HL-60 (cell line): ENCODE results near the gene PMIS2.

Source experiments
- POLR2AphosphoS5 ChIP-seq: IDR thresholded peaks from 2 replicates; pipeline ENCODE4 v1.6.1; 2012; ENCODE audit warnings: low read depth
- SPI1 ChIP-seq: IDR thresholded peaks from 2 replicates; pipeline ENCODE4 v1.6.1; 2012; ENCODE audit warnings: low read depth, mild to moderate bottlenecking, borderline replicate concordance
- TF ChIP-seq, protein P1 (sequence below): IDR thresholded peaks from one replicate; pipeline ENCODE4 v1.5.1; 2011; ENCODE audit warnings: low read length, control low read depth, inconsistent platforms; ENCODE audit not compliant: insufficient read depth

DNA sequence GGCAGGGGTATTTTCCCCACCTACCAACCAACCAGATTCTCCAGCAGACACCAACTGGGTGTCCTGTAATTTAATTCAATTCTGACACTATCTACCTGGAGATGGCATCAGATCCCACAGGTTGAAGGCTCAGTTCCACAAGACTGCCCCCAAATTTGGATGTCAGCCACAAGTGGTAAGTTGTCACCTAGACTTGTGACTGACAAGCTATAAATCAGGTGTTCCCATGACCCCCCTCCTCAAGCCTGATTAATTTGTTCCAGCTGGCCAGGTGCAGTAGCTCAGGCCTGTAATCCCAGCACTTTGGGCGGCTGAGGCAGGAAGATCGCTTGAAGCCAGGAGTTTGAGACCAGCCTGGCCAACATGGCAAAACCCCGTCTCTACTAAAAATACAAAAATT, 16.0 kb downstream of the PMIS2 start:
- TF ChIP-seq, protein P1, sequence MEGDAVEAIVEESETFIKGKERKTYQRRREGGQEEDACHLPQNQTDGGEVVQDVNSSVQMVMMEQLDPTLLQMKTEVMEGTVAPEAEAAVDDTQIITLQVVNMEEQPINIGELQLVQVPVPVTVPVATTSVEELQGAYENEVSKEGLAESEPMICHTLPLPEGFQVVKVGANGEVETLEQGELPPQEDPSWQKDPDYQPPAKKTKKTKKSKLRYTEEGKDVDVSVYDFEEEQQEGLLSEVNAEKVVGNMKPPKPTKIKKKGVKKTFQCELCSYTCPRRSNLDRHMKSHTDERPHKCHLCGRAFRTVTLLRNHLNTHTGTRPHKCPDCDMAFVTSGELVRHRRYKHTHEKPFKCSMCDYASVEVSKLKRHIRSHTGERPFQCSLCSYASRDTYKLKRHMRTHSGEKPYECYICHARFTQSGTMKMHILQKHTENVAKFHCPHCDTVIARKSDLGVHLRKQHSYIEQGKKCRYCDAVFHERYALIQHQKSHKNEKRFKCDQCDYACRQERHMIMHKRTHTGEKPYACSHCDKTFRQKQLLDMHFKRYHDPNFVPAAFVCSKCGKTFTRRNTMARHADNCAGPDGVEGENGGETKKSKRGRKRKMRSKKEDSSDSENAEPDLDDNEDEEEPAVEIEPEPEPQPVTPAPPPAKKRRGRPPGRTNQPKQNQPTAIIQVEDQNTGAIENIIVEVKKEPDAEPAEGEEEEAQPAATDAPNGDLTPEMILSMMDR: no peak
- TF ChIP-seq POLR2AphosphoS5 (no peak), SPI1 (no peak)
